ENCODE data around the gene NKX6-2. TPM values are rescaled to one million over a fixed set of nuclear protein-coding genes. Genes with fewer than 3 reads are reported as not detected.

The NKX6-2 gene
- total RNA-seq, 1 donor from 2014 or later: not detected

DNA sequence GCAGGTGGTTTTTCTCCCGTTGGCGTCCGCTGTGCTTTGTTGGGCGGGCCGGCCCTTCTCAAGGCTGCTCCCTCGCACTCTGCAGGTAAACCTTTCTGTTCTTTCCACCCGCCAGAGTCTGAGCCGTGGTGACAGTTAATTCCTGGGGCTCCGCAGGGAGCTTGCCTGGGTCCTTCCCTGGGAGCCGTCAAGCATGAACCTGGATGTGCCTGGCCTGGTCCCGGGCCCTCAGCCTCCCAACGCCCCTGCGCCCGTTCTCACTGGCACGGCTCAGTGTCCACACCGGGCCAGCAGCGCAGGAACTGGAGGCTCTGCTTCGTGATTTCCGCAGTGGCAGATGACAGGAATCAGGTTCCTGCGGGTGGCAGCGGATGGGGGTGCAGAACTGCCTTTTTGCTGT is 10.9 kb upstream of the NKX6-2 start:
- Histone ChIP-seq H3K27me3 (peaks cover 31% of the 10 kb centered on the region), H3K79me2 (ENCODE audit: low read depth) (no peaks in the 10 kb centered on the region), H3K36me3 (no peaks in the 10 kb centered on the region), H3K4me1 (no peaks in the 10 kb centered on the region), H3K27ac (no peak overlapping the region), H2AFZ (replicated peaks) (no peak overlapping the region), H3K4me3 (no peak overlapping the region), H3F3A (ENCODE audit: low read depth) (no peaks in the 10 kb centered on the region), H3K9me3 (ENCODE audit: low read depth) (no peaks in the 10 kb centered on the region), H3K4me2 (no peak overlapping the region), H4K20me1 (ENCODE audit: low read depth) (peaks cover 5% of the 10 kb centered on the region), H3K9ac (no peak overlapping the region)
- Mint-ChIP-seq H3K4me3 (no peak overlapping the region), H3K36me3 (no peaks in the 10 kb centered on the region), H3K4me1 (peaks cover 4% of the 10 kb centered on the region), H3K27ac (no peak overlapping the region), H3K9me3 (no peaks in the 10 kb centered on the region), H3K27me3 (ENCODE audit: insufficient read depth, low read depth) (peaks cover 15% of the 10 kb centered on the region)
- no peak for DNase-seq (ENCODE audit: low spot score)
- TF ChIP-seq EZH2 (IDR thresholded peaks at IDR 0.05) (no peak), EZH2phosphoT487 (IDR thresholded peaks at IDR 0.05) (no peak)
- TF ChIP-seq, protein P1, sequence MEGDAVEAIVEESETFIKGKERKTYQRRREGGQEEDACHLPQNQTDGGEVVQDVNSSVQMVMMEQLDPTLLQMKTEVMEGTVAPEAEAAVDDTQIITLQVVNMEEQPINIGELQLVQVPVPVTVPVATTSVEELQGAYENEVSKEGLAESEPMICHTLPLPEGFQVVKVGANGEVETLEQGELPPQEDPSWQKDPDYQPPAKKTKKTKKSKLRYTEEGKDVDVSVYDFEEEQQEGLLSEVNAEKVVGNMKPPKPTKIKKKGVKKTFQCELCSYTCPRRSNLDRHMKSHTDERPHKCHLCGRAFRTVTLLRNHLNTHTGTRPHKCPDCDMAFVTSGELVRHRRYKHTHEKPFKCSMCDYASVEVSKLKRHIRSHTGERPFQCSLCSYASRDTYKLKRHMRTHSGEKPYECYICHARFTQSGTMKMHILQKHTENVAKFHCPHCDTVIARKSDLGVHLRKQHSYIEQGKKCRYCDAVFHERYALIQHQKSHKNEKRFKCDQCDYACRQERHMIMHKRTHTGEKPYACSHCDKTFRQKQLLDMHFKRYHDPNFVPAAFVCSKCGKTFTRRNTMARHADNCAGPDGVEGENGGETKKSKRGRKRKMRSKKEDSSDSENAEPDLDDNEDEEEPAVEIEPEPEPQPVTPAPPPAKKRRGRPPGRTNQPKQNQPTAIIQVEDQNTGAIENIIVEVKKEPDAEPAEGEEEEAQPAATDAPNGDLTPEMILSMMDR (IDR thresholded peaks at IDR 0.05): no peak

DNA sequence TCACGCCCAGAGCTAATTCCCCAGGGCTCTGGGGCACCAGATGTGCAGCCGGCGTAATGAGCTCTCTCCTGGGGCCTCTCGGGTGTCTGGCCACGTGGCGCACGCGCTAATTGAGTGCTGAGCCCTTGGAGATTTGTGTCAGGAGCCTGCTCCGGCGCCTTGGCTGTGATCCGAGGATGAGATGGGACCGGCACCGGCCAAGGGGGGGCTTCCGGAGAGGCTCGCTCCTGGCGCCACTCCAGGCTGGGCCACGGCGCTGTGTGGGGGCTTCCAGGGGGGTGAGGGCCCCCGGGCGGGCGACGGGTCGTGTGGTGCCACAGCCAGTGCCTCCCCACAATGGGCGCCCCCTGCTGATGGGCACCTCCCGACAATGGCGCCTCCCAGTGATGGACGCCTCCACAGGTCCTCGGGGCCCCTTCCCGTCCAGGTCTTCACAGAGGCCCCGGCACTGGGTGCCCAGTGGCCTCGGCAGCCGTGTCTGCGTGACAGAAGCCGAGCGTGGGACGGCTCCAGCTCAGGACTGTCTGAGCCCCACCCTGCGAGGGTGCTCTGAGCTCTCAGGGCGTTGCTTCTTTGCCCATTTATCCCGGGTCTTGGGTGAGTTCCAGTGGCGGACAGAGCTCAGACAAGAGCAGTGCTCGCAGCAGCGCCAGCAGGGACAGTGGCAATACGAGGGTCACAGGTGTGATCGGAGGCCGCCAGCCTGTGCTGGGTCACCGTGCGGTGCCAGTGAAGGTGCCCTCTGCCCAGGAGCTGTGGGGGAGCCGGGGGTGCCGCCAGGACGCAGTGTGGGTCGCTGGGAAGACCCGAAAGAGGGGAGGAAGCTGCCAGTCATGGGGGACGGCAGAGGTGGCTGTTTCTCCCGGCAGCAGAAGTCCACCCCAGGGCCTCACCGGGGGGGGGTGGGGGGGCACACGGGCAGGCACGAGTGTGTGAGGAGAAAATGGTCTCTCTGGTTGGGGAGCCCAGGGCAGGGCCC is 8.2 kb upstream of the NKX6-2 start:
- Histone ChIP-seq H3K27ac (no peak overlapping the region), H2AFZ (replicated peaks) (no peak overlapping the region), H3K36me3 (no peaks in the 10 kb centered on the region), H4K20me1 (ENCODE audit: low read depth) (peaks cover 23% of the 10 kb centered on the region), H3K4me1 (peaks cover 2% of the 10 kb centered on the region), H3K4me2 (no peak overlapping the region), H3K4me3 (no peak overlapping the region), H3F3A (ENCODE audit: low read depth) (no peaks in the 10 kb centered on the region), H3K9me3 (ENCODE audit: low read depth) (no peaks in the 10 kb centered on the region), H3K9ac (no peak overlapping the region), H3K79me2 (ENCODE audit: low read depth) (no peaks in the 10 kb centered on the region), H3K27me3 (peaks cover 58% of the 10 kb centered on the region)
- Mint-ChIP-seq H3K36me3 (no peaks in the 10 kb centered on the region), H3K27me3 (ENCODE audit: insufficient read depth, low read depth) (peaks cover 20% of the 10 kb centered on the region), H3K9me3 (no peaks in the 10 kb centered on the region), H3K4me1 (peaks cover 2% of the 10 kb centered on the region), H3K4me3 (no peak overlapping the region), H3K27ac (no peak overlapping the region)
- peak; percentile 19 for DNase-seq (ENCODE audit: low spot score)
- TF ChIP-seq, protein P1 (IDR thresholded peaks at IDR 0.05): no peak

DNA sequence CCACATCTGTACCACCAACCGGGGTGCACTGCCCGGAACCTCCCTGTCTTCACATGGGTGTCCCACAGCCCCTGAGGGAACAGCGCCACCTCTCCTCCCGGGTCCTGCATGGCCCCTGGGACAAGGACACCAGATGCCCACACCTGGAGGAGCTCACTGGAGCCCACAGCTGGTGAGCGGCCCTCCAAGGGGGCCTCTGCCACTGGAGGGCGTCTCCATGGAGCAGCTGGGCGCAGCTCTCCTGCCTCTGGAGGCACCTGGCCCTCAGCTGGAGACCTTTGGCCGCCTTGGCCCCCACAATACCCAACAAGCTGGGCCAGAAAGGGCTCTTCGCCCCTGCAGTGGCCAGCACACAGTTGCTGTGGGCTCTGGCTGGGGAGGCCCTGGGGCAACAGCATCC is 7.3 kb upstream of the NKX6-2 start:
- no peak overlapping the region for H3K4me2 ChIP-seq
- H3K4me3 ChIP-seq: no peak overlapping the region
- Mint-ChIP-seq H3K4me3 (no peak overlapping the region), H3K36me3 (no peaks in the 10 kb centered on the region), H3K9me3 (no peaks in the 10 kb centered on the region), H3K4me1 (peaks cover 2% of the 10 kb centered on the region), H3K27ac (no peak overlapping the region), H3K27me3 (ENCODE audit: insufficient read depth, low read depth) (peaks cover 24% of the 10 kb centered on the region)
- peaks cover 12% of the 10 kb centered on the region for H3K4me1 ChIP-seq
- no peak overlapping the region for H3K27ac ChIP-seq
- TF ChIP-seq, protein P1 (IDR thresholded peaks at IDR 0.05): no peak
- TF ChIP-seq EZH2phosphoT487 (IDR thresholded peaks at IDR 0.05) (no peak), EZH2 (IDR thresholded peaks at IDR 0.05) (no peak)
- H2AFZ ChIP-seq (replicated peaks): no peak overlapping the region
- DNase-seq (ENCODE audit: low spot score): no peak
- peaks cover 68% of the 10 kb centered on the region for H3K27me3 ChIP-seq
- peaks cover 4% of the 10 kb centered on the region for H3F3A ChIP-seq (ENCODE audit: low read depth)
- H3K9ac ChIP-seq: no peak overlapping the region
- peaks cover 33% of the 10 kb centered on the region for H4K20me1 ChIP-seq (ENCODE audit: low read depth)
- no peaks in the 10 kb centered on the region for H3K79me2 ChIP-seq (ENCODE audit: low read depth)
- H3K36me3 ChIP-seq: no peaks in the 10 kb centered on the region
- no peaks in the 10 kb centered on the region for H3K9me3 ChIP-seq (ENCODE audit: low read depth)

Data from neural progenitor cell (in vitro differentiated cells).